Stimulated activated CD4-positive, alpha-beta T cell treated with anti-CD3 and anti-CD28 coated beads, TNF-alpha, amount 100 ng/mL, for 1 hour (primary cell): ENCODE data around the gene ACOT6.
"Not testable (repeated sequence)": the region's sequence is repeated elsewhere in the genome, so short reads cannot be mapped to it uniquely, and the experiment has no call there.

Experiments used
- DNase-seq, 3 donors: peaks; one replicate each; pipeline ENCODE4 v3.0.0-alpha.2; 2020; ENCODE audit warnings: low read depth in 3 of 3, low spot score in 1 of 3

Gene ACOT6, protein sequence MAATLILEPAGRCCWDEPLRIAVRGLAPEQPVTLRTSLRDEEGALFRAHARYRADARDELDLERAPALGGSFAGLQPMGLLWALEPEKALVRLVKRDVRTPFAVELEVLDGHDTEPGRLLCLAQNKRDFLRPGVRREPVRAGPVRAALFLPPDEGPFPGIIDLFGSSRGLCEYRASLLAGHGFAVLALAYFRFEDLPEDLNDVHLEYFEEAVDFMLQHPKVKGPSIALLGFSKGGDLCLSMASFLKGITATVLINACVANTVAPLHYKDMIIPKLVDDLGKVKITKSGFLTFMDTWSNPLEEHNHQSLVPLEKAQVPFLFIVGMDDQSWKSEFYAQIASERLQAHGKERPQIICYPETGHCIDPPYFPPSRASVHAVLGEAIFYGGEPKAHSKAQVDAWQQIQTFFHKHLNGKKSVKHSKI

DNA sequence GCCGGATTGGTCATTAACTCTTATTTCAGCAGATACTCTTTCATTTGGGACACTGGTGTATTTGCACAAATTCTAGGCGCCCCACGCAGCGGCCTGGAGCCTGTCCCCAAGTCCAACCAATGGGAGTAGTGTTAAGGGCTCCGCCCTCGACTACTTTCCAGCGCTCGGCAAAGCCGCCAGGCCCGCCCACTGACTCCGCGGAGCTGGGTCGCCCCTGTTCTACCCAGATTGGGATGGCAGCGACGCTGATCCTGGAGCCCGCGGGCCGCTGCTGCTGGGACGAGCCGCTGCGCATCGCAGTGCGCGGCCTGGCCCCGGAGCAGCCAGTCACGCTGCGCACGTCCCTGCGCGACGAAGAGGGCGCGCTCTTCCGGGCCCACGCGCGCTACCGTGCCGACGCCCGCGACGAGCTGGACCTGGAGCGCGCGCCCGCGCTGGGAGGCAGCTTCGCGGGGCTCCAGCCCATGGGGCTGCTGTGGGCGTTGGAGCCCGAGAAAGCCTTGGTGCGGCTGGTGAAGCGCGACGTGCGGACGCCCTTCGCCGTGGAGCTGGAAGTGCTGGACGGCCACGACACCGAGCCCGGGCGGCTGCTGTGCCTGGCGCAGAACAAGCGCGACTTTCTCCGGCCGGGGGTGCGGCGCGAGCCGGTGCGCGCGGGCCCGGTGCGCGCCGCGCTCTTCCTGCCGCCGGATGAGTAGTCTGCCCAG is at the start of gene ACOT6:
TSS of gene ACOT6 (plus strand) at position 179 of the 707 bp plus-strand sequence. CDS start at position 234, 55 bp downstream.
- peak in 2 of 3 donors; percentile 18 to 40 for DNase-seq

DNA sequence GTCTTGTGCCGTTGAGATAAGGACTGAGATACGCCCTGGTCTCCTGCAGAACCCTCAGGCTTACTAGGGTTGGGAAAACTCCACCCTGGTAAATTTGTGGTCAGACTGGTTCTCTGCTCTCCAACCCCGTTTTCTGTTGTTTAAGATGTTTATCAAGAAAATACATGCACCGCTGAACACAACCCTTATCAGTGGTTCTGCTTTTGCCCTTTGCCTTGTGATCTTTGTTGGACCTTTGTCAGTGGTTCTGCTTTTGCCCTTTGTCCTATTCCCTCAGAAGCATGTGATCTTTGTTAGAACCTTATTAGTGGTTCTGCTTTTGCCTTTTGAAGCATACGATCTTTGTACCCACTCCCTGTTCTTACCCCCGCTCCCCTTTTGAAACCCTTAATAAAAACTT is 49.6 kb upstream of the ACOT6 start:
- DNase-seq, result not testable (repeated sequence)

DNA sequence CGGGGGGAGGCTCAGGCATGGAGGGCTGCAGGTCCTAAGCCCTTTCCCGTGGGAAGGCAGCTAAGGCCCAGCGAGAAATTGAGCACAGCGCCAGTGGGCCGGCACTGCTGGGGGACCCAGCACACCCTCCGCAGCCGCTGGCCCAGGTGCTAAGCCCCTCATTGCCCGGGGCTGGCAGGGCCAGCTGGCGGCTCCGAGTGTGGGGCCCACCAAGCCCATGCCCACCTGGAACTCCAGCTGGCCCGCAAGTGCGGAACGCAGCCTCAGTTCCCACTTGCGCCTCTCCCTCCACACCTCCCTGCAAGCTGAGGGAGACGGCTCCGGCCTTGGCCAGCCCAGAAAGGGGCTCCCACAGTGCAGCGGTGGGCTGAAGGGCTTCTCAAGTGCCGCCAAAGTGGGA is 45.9 kb upstream of the ACOT6 start:
- DNase-seq, result not testable (repeated sequence)

DNA sequence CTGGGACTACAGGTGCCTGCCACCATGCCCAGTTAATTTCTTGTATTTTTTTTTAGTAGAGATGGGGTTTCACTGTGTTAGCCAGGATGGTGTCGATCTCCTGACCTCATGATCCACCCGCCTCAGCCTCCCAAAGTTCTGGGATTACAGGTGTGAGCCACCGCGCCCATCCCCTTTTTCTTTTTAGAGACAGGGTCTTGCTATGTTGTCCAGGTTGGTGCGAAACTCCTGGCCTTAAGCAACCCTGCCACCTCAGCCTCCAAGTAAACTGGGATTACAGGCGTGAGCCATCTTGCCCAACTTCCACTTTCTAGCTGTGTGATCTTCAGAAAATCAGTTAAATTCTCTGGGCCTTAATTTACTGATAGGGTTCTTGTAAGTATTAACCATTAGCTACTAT is 45.4 kb upstream of the ACOT6 start:
- not testable (repeated sequence) for DNase-seq

DNA sequence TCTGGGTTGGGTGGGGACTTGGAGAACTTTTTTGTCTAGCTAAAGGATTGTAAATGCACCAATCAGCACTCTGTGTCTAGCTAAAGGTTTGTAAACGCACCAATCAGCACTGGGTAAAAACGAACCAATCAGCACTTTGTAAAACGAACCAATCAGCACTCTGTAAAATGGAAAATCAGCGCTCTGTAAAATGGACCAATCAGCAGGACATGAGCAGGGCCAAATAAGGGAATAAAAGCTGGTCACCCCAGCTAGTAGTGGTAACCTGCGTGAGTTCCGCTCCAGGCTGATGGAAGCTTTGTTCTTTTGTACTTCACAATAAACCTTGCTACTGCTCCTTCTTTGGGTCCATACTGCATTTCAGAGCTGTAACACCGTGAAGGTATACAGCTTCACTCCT is 45.0 kb upstream of the ACOT6 start:
- no peak for DNase-seq

DNA sequence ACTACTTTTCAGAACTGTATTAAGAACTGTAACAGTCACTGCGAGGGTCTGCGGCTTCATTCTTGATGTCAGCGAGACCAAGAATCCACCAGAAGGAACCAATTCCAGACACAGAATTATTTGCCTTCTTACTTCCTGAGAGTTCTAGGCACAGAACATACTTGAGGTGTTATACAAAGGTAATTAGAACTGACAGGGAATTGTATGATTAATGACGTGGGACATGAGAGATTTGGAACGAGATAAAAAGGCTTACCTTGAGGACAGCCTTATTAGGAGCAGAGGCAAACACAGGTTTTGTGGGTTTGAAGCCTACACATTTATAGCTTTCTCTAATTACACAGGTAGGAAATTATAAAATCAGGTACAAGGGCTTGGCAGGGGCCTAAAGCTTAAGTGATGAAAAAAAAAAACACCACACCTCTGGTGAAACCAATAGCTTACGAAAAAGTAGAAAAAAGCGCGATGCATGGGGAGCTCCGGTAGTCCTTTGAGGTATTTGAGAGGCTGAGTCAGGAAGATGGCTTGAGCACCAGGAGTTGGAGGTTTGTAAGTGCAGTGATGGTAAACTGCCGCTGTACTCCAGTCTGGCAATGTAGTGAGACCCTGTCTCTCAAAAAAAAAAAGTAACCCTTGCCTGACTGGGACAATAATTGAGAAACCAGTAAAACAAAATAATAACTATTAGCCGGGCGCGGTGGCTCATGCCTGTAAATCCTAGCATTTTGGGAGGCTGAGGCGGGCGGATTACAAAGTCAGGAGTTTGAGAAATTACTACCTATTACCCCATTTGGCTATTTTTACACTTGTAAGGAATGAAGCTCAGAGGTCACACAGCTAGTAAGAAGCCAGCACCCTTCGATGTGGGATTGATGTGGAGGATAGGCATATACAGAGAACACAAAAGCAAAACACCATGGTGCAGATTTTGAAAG is 44.1 kb upstream of the ACOT6 start:
- DNase-seq, result no peak

DNA sequence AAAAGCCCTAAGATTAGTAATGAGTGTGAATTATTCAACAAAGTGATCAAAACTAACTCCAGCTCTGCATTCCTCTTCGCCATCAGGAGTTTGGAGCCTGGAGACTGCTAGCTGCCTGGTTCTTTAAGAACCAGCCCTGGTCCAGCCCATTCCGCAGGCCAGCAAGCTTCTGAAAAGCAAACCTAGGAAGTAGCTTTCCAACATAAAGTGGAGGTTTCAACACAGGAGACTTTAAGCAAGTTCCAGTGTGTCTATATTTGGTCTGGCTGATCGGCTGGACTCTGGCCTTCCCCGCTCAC is 43.5 kb upstream of the ACOT6 start:
- DNase-seq, result not testable (repeated sequence)

DNA sequence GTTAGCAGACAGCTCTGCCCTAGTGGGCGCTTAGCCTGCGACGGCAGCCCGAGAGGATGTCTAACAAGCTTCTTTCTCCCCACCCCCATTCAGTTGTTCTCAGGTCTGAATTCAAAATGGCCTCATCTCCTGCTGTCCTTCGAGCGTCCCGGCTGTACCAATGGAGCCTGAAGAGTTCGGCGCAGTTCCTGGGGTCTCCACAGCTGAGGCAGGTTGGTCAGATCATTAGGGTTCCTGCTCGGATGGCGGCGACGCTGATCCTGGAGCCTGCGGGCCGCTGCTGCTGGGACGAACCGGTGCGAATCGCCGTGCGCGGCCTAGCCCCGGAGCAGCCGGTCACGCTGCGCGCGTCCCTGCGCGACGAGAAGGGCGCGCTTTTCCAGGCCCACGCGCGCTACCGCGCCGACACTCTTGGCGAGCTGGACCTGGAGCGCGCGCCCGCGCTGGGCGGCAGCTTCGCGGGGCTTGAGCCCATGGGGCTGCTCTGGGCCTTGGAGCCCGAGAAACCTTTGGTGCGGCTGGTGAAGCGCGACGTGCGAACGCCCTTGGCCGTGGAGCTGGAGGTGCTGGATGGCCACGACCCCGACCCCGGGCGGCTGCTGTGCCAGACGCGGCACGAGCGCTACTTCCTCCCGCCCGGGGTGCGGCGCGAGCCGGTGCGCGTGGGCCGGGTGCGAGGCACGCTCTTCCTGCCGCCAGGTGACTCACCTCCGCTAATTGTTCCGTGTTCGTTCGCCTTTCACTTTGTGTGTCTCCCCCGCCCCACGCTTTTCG is 42.9 kb upstream of the ACOT6 start, which contains the start of gene ACOT2:
TSS of gene ACOT2 (plus strand) at position 29 of the 774 bp plus-strand sequence. CDS start at position 57, 28 bp downstream.
- peak; percentile 54 to 73 (median 73) for DNase-seq

DNA sequence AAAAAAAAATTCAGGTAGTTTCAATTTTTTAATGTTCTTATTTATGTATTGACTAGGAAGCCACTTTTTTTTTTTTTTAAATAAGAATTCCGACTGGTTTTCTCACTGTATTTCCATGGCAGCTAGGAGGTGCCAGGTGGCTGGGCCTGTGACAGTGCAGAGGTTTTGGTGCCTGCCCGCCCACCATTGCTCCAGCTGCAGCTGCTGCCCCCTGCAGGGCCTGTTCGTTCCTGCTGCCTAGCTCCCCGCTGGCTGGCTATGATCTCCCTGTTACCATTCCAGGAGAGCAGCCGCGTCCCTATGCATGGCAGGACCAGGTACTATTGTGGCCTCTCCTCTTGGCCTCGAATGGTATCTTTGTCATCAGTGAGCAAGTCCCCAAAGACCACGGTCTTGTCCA is 41.4 kb upstream of the ACOT6 start:
- DNase-seq, result peak in 2 of 3 donors; percentile 24 to 48

DNA sequence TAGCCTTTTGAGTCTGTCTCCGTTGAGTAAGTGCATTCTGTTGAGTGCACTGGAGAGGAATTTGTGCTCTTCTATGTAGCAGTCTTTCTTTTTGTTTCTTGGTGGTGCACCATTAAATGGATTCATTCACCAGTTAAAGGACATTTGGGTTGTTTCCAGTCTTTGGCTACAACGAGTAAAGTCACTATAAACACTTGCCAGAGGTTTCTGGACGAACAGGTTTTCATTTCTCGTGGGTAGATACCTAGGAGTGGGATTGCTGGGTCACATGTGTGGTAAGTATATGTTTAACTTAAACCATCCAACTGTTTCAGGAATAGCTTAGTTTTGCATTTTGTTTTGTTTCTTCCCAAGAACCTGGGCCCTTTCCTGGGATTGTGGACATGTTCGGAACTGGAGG is 39.3 kb upstream of the ACOT6 start:
- DNase-seq, result not testable (repeated sequence)

DNA sequence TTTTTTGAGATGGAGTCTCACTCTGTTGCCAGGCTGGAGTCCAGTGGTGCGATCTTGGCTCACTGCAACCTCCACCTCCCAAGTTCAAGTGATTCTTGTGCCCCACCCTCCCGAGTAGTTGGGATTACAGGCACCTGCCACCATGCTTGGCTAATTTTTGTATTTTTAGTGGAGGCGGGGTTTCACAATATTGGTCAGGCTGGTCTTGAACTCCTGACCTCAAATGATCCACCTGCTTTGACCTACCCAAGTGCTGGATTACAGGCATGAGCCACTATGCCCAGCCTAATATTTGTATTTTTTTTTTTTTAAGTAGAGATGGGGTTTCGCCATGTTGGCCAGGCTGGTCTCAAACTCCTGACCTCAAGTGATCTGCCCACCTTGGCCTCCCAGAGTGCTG is 38.6 kb upstream of the ACOT6 start:
- DNase-seq, result not testable (repeated sequence)

DNA sequence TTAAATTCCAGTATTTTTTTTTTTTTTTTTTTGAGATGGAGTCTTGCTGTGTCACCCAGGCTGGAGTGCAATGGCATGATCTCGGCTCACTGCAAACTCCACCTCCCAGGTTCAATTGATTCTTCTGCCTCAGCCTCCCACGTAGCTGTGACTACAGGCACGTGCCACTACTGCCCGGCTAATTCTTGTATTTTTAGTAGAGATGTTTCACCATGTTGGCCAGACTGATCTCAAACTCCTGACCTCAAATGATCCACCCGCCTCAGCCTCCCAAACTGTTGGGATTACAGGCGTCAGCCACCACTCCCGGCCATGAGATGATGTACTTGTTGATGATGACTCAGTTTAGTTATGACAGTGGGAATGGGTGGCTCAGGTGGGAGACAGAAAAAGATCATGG is 38.1 kb upstream of the ACOT6 start:
- not testable (repeated sequence) for DNase-seq

DNA sequence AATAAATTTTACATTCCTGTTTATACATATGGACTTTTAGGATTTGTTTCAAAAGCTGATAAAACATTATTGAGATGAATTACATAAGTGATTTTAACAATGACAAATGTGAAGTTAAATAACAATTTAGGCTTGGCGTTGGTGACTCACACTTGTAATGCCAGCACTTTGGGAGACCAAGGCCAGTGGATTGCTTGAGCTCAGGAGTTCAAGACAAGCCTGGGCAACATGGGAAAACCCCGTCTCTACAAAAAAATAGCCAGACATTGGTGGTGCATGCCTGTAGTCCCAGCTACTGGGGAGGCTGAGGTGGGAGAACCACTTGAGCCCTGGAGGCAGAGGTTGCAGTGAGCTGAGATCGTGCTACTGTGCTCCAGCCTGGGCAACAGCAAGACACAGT is 35.9 kb upstream of the ACOT6 start:
- no peak for DNase-seq

DNA sequence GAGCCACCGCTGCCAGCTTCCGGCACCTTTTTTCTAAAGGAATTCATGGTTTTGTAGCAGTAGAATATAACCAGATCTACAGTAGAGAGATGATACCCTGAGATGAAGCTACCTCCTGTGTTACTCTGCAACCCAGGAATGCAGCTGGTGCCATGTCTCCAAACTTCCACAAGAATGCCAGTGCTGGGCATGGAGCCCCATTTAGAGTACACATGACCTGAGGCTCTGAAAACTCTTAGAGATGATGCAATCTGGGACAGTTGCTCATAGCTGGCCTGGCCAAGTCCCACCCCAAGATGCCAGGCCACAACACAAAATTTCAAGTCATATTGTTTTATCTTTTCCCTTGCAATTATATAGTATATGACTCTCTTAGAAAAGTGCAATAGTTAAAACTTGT is 35.1 kb upstream of the ACOT6 start:
- DNase-seq, result not testable (repeated sequence)

DNA sequence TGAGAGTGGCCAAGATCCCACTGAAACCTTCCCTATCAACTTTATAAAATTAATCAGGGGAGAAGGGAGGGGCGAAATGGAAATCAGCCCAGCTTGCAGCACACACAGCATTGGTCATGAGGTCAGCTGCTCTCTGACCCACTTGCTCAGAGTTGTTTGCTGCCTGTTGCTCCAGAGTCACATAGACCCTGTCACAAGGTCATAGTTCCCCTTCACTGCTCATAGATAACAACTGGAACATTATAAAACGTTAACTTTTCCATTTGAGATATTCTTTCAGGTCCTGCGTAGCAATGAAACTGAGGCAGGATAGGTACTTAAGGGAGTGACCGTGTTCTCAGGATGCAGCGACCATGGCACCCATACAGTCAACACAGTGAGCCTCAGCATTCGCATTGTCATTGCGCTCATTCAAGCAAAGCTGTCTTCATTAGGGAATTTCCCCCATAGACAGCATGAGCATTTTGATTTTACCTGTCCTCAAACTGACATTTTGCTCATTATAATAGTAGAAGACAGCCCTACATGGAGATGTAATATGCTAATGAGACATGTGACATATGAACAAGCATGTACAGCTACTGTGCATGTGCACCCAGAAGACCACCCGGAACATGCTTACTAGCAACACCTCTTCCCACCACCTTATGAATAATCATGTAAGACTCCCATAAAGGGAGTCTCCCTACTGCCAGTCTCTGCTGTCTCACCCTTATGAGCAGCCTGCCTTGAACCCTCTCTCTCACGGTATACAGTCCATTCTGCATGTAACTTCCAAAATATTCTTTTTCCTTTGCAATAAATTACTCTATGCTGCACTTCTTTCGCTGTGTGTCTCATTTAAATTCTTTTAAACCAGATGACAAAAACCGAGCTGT is 30.0 kb upstream of the ACOT6 start:
- DNase-seq, result not testable (repeated sequence)

DNA sequence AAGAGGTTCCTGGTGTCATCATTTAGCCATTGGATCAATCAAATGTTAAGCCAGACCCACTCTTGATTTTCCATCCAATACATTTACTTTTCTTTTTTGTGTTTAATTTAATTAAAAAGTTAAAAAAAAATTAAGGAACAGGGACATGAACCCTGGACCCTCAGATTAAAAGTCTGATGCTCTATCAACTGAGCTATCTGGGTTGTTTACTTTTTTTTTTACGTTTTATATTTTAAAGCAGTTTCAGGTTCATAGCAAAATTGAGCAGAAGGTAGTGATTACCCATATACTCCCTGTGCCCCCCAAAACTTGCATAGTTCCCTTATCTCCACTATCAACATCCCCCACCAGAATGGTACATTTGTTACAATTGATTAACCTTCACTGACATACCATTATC is 23.6 kb upstream of the ACOT6 start:
- DNase-seq, result no peak

DNA sequence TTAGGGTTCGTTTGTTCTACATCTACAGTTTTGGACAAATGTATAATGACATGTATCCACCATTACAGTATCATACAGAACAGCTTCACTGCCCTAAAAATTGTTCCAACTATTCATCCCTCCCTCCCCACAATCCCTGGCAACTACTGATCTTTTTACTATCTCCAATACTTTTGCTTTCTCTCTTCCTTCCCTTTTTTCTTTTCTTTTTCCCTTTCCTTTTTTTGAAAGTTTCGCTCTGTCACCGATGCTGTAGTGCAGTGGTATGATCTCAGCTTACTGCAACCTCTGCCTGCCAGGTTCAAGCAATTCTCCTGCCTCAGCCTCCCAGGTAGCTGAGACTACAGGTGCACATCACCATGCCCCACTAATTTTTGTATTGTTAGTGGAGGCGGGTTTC is 23.2 kb upstream of the ACOT6 start:
- no peak for DNase-seq

DNA sequence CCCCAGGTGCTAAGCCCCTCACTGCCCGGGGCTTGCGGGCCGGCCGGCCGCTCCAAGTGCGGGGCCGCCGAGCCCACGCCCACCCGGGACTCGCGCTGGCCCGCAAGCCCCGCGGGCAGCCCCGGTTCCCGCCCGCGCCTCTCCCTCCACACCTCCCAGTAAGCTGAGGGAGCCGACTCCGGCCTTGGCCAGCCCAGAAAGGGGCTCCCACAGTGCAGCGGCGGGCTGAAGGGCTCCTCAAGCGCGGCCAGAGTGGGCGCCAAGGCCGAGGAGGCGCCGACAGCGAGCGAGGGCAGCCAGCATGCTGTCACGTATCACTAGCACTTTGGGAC is 21.7 kb upstream of the ACOT6 start:
- not testable (repeated sequence) for DNase-seq

DNA sequence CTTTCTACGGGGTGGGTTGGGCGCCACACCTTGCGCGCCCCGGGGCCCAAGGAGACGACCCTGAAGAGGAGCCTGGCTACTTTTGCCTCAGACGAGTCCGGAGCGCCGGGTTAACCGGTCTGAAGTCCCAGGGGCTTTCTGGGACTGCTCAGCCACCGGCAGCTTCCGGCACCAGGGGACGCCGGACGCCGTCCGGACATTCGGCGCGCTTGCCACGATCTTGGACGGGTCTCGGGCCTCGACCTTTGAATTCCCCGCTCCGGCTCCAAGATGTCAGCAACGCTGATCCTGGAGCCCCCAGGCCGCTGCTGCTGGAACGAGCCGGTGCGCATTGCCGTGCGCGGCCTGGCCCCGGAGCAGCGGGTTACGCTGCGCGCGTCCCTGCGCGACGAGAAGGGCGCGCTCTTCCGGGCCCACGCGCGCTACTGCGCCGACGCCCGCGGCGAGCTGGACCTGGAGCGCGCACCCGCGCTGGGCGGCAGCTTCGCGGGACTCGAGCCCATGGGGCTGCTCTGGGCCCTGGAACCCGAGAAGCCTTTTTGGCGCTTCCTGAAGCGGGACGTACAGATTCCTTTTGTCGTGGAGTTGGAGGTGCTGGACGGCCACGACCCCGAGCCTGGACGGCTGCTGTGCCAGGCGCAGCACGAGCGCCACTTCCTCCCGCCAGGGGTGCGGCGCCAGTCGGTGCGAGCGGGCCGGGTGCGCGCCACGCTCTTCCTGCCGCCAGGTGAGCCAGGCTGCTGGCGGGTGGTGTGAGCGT is 20.4 kb upstream of the ACOT6 start, which contains the start of gene ACOT4:
TSS of gene ACOT4 (plus strand) at position 184 of the 760 bp plus-strand sequence. CDS start at position 271, 87 bp downstream.
- peak in 2 of 3 donors; percentile 33 to 37 for DNase-seq
